ENCODE results near the gene CCDC149. TPM values are rescaled to one million over a fixed set of nuclear protein-coding genes. Genes with fewer than 3 reads are reported as not detected.

Gene CCDC149
- total and polyA plus RNA-seq, 4 donors = 1.4 to 11.2 (median 3.4) TPM

- Histone ChIP-seq H3K4me3 (ENCODE audit: low read depth in 1 of 3, low read length in 3 of 3) (no peak overlapping the region), H3K27me3 (ENCODE audit: control insufficient read depth in 4 of 4, insufficient read depth in 4 of 4, low read length in 3 of 4) (no peaks in the 10 kb centered on the region), H3K27ac (ENCODE audit: low read depth in 1 of 2, low read length in 2 of 2) (no peak overlapping the region), H3K4me1 (ENCODE audit: control insufficient read depth in 4 of 4, insufficient read depth in 4 of 4, low read length in 3 of 4) (peaks cover 0 to 15% (median 6%) of the 10 kb centered on the region in 4 donors), H3K9ac (ENCODE audit: low read depth in 1 of 2, low read length in 2 of 2) (no peak overlapping the region), H3K36me3 (ENCODE audit: control insufficient read depth in 4 of 4, insufficient read depth in 3 of 4, low read depth in 1 of 4, low read length in 3 of 4) (no peaks in the 10 kb centered on the region), H3K9me3 (ENCODE audit: control insufficient read depth in 4 of 4, low read length in 3 of 4) (no peaks in the 10 kb centered on the region)
- DNase-seq (ENCODE audit: low spot score) = no peak
- peak; percentile 87 for TF ChIP-seq NR2F2 (IDR thresholded peaks at IDR 0.05)
- TF ChIP-seq HNF4G (IDR thresholded peaks at IDR 0.05) = no peak
- 34% methylated on average over 3 of the region's 3 CpGs for WGBS
These were observed 69.7 kb downstream of the CCDC149 start for GRCh38 chr4:24843096-24843495.

- DNase-seq (ENCODE audit: low spot score) = no peak
- no peak overlapping the region for H3K9ac ChIP-seq (ENCODE audit: low read depth in 1 of 2, low read length in 2 of 2)
- H3K4me3 ChIP-seq (ENCODE audit: low read depth in 1 of 3, low read length in 3 of 3) = no peak overlapping the region
- no peaks in the 10 kb centered on the region for H3K27me3 ChIP-seq (ENCODE audit: control insufficient read depth in 4 of 4, insufficient read depth in 4 of 4, low read length in 3 of 4)
- WGBS = 91% methylated on average over 9 of the region's 9 CpGs
- H3K9me3 ChIP-seq (ENCODE audit: control insufficient read depth in 4 of 4, low read length in 3 of 4) = no peaks in the 10 kb centered on the region
- H3K36me3 ChIP-seq (ENCODE audit: control insufficient read depth in 4 of 4, insufficient read depth in 3 of 4, low read depth in 1 of 4, low read length in 3 of 4) = peaks cover 0 to 6% (median 2%) of the 10 kb centered on the region in 4 donors
- no peak for TF ChIP-seq YY1 (IDR thresholded peaks at IDR 0.05)
- no peak for TF ChIP-seq ATF3 (IDR thresholded peaks at IDR 0.05)
- no peak for TF ChIP-seq JUND (IDR thresholded peaks at IDR 0.05)
- no peak for TF ChIP-seq FOXA1 (IDR thresholded peaks at IDR 0.05)
- no peak for TF ChIP-seq NR2F2 (IDR thresholded peaks at IDR 0.05)
- no peak for TF ChIP-seq HNF4A (conservative IDR thresholded peaks at IDR 0.05)
- no peak for TF ChIP-seq SP1 (IDR thresholded peaks at IDR 0.05)
- no peak for TF ChIP-seq RXRA (IDR thresholded peaks at IDR 0.05)
- no peak for TF ChIP-seq CTCF (IDR thresholded peaks at IDR 0.05; ENCODE audit: low read depth, low read length, missing input control)
- peaks cover 0 to 15% (median 6%) of the 10 kb centered on the region in 4 donors for H3K4me1 ChIP-seq (ENCODE audit: control insufficient read depth in 4 of 4, insufficient read depth in 4 of 4, low read length in 3 of 4)
- no peak overlapping the region for H3K27ac ChIP-seq (ENCODE audit: low read depth in 1 of 2, low read length in 2 of 2)
These were observed 70.5 kb downstream of the CCDC149 start for GRCh38 chr4:24842356-24842755.

GRCh38 chr4:24840826-24841543 lies 71.9 kb downstream of the CCDC149 start:
- no peak overlapping the region for H3K27ac ChIP-seq (ENCODE audit: low read depth in 1 of 2, low read length in 2 of 2)
- DNase-seq (ENCODE audit: low spot score) = no peak
- WGBS = 89% methylated on average over 3 of the region's 3 CpGs

More at GRCh38 chr4:24840826-24841543, 71.9 kb downstream of the CCDC149 start:
- Histone ChIP-seq H3K4me1 (ENCODE audit: control insufficient read depth in 4 of 4, insufficient read depth in 4 of 4, low read length in 3 of 4) (peaks cover 0 to 15% (median 6%) of the 10 kb centered on the region in 4 donors), H3K4me3 (ENCODE audit: low read depth in 1 of 3, low read length in 3 of 3) (no peak overlapping the region), H3K36me3 (ENCODE audit: control insufficient read depth in 4 of 4, insufficient read depth in 3 of 4, low read depth in 1 of 4, low read length in 3 of 4) (peaks cover 0 to 8% (median 4%) of the 10 kb centered on the region in 4 donors), H3K9me3 (ENCODE audit: control insufficient read depth in 4 of 4, low read length in 3 of 4) (no peaks in the 10 kb centered on the region), H3K27me3 (ENCODE audit: control insufficient read depth in 4 of 4, insufficient read depth in 4 of 4, low read length in 3 of 4) (no peaks in the 10 kb centered on the region), H3K9ac (ENCODE audit: low read depth in 1 of 2, low read length in 2 of 2) (no peak overlapping the region)
- no peak for TF ChIP-seq ZBTB33 (IDR thresholded peaks at IDR 0.05)
- no peak for TF ChIP-seq YY1 (IDR thresholded peaks at IDR 0.05)
- no peak for TF ChIP-seq HNF4G (IDR thresholded peaks at IDR 0.05)

Measured in liver (tissue), 9 donors.